ENCODE measurements around the gene ATP1B2.

ATP1B2 gene

DNA sequence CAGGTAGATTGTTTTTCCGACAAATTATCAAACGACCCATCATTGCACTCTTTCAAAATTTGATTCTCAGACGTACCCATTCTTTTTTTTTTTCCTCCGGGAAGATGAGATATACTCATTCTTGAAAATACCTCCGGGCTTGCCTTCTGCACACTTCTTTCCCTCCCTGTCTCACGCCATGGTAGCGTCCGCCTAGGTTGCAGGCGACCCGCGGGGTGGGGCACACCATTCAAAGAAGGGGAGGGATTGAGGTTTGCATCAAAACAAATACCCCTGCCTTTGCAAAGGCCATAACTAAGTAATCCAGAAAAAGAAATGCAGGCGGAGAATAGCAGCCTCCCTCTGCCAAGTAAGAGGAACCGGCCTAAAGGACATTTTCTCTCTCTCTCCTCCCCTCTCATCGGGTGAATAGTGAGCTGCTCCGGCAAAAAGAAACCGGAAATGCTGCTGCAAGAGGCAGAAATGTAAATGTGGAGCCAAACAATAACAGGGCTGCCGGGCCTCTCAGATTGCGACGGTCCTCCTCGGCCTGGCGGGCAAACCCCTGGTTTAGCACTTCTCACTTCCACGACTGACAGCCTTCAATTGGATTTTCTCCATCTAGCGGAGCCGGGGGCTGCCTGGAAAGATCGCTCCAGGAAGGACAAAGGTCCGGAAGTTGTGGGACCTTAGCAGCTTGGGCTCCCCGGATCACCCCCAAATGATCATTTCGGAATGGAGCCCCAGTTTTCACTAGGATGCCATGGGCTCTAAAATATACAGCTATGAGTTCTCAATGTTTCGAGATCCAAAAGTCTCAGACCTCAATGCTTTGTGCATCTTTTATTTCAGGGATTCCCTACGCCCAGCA, 35.7 kb downstream of the ATP1B2 start:
- peak; percentile 28 for DNase-seq (ENCODE audit: low read depth)

DNA sequence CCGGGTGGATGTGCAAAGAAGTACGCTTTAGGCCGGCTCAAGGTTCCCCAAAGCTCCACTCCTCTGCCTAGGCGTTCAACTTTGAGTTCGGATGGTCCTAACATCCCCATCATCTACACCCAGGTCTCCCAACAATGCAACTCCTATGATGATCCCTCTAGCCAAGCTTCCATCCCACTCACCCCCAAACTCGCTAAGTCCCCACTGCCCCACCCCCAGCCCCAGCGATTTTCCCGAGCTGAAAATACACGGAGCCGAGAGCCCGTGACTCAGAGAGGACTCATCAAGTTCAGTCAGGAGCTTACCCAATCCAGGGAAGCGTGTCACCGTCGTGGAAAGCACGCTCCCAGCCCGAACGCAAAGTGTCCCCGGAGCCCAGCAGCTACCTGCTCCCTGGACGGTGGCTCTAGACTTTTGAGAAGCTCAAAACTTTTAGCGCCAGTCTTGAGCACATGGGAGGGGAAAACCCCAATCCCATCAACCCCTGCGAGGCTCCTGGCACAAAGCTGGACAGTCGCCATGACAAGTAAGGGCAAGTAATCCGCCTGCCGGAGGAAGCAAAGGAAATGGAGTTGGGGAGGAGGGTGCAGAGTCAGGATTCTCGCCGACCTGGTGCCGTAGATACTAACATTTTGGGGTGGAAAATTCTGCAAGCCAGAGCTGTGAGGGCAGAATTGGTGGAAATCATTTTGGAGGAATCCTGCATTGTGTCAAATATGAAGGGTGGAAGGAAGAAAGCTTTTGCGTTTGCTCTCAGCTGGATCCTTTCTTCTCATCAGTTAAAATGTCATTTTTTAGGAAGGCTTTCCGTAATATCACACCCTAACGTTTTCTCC, 36.6 kb downstream of the ATP1B2 start, which contains the start of gene TP53:
TP53 (minus strand) TSS at position 419 of the 836 bp plus-strand sequence. CDS start 10,896 bp downstream, outside the sequence.
- DNase-seq (ENCODE audit: low read depth) = peak; percentile 53

DNA sequence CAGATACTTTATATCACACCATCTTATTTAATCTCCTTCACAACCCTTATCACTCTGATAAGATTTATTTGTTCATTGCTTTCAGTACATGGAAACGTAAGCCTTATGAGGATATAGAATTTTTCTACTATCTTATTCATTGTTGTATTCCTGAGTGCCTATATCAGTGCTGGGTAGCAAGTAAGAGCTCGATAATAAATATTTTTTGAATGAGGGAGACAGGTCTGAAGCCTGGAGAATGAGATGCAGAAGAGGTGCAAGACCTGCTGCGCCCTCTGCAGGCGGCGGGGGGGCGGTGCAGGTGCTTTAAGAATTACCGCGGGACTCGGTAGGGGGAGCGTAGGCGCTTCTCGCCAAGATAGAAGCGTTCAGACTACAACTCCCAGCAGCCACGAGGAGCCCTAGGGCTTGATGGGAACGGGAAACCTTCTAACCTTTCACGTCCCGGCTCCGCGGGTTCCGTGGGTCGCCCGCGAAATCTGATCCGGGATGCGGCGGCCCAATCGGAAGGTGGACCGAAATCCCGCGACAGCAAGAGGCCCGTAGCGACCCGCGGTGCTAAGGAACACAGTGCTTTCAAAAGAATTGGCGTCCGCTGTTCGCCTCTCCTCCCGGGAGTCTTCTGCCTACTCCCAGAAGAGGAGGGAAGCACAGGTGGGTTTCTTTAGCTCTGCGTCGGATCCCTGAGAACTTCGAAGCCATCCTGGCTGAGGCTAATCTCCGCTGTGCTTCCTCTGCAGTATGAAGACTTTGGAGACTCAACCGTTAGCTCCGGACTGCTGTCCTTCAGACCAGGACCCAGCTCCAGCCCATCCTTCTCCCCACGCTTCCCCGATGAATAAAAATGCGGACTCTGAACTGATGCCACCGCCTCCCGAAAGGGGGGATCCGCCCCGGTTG, 37.4 kb downstream of the ATP1B2 start, which contains the start of gene WRAP53:
WRAP53 (plus strand) TSS at position 570 of the 900 bp plus-strand sequence; CDS start at position 742, 172 bp downstream.
- DNase-seq (ENCODE audit: low read depth) = peak; percentile 93

DNA sequence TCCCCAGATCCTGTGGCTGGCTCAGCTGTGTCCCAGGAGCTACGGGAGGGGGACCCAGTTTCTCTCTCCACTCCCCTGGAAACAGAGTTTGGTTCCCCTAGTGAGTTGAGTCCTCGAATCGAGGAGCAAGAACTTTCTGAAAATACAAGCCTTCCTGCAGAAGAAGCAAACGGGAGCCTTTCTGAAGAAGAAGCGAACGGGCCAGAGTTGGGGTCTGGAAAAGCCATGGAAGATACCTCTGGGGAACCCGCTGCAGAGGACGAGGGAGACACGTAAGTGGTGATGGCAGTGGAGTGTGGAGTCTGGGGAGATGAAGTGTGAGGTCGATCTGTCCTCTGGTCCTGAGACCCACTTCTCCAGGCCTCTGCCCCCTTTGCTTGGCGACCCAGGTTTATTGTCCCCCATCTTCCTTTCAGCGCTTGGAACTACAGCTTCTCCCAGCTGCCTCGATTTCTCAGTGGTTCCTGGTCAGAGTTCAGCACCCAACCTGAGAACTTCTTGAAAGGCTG, 38.1 kb downstream of the ATP1B2 start:
- DNase-seq (ENCODE audit: low read depth) = no peak

DNA sequence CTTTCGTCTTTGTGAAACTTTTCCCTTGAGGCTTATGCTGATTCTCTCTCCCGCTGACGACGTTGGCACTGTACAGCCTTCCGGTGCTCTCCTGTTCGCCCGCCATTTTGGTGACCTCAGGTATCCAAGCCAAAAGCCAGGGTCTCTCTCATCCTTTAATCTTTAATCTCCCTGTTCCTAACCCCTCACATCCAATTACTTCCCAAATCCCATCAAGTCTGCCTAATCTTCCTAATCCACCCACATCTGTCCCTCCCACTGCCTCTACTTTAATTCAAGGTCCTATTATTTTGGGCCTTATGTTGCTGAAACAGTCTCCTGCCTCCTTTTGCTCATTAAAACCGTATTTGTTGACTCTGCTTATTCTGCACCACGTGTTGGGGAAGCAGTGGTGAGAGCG, 44.9 kb downstream of the ATP1B2 start:
- DNase-seq (ENCODE audit: low read depth) = no peak

DNA sequence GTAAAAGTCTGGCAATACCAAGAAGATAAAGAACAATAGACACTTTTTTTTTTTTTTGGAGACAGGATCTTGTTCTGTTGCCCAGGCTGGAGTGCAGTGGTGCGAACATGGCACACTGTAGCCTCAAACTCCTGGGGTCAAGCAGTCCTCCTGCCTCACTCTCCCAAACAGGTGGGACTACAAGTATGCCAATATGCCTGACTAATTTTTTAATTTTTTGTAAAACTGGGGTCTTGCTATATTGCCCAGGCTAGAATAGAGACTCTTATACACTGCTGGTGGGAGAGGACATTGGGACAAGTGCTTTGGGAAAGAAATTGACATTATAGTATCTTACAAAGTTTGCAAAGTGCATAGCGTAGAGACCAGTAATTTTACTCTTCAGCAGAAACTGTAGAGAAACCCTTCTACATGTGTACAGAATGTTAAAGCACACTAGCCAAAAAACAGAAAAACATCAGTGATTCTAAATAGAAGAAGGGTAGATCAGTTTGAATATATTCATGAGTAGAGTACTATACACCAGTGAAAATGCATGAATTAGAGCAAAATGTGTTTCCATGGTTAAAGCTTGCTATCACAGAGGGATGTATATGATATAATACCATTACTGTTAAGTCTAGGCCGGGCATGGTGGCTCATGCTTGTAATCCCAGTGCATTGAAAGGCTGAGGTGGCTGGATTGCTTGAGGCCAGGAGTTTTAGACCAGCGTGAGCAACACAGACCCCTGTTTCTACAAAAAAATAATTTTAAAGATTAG, 47.3 kb downstream of the ATP1B2 start:
- DNase-seq (ENCODE audit: low read depth) = no peak

DNA sequence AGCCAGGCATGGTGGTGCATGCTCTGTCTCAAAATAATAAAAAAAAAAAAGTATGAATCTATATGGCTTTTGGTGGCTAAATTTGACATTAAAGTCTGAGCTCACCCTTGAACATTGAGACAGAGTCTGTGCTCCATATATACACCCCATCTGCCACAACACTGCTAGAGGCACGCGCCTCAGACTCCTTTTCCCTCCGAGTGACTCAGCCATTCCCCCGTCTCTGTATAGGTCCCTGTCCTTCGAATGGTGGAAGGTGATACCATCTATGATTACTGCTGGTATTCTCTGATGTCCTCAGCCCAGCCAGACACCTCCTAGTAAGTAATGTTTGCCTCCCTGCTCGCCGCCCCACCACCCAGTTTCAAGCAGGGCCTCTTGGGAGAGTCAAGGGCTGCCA, 49.8 kb downstream of the ATP1B2 start:
- no peak for DNase-seq (ENCODE audit: low read depth)

DNA sequence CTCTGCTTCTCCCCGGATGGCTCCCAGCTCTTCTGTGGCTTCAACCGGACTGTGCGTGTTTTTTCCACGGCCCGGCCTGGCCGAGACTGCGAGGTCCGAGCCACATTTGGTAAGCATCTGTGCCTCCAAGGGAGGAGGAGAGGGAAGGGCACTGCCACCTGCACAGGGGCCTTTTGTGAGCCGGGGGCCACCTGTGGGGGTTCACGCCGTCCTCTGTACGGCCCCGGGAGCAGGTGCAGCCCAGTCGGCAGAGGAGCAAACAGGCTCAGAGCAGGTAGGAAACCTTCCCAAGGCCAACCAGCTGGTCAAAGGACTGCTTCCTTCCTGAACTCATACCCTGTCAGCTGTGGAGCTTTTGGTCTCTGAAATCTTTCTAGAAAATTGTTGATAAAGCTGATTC, 51.0 kb downstream of the ATP1B2 start:
- no peak for DNase-seq (ENCODE audit: low read depth)

DNA sequence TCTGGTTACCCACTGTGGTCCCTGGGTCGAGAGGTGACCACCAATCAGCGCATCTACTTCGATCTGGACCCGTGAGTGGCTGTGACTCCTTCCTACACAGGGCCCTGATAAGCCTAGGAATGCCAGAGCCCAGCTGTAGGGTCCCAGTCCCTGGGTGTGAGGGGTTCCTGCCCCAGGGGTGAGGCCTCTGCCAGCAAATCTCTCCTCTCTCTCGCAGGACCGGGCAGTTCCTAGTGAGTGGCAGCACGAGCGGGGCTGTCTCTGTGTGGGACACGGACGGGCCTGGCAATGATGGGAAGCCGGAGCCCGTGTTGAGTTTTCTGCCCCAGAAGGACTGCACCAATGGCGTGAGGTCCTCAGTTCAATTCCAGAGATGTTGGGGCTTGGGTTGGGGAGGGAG, 52.0 kb downstream of the ATP1B2 start:
- DNase-seq (ENCODE audit: low read depth) = no peak

DNA sequence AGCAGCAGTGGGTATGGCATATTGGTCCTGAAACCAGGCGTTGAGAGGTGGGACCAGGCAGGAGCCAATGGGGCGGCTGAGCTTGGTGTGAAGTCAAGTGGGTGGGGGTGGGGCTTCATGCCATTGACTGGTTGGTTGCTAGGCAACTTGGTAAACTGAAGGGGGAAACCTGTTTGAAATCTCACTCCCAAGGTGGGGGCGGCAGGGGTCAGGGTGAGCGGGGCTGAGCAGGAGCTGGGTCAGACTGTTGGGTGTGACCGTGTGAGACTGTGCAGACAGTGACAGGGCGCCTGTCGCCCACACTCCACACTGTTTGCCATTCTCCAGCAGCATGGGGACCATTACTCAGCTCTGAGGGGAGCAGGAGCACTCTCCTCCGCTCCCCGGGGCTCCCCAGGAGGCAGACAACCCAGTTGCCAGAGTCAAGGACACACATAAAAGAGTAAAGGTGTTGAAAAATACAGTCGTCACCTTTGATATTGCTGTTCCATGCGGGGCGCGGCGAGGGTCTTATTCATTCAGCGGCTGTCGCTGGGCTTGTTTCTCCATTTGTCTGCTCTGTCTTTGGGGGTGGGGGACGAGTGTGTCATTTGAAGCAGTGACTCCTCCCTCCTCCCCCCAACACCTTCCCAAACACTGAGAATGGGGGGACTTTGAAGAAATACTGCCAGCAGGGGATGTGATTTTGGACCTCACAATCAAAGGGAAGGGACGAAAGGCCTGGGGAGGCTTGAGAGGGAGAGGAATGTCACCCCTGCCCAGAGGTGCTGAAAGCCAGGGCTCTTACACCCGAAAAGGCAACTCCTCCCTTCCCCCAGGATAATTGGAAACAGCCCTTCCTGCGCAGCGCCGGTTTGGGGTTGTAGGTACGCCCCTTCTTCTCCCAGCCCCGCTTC, 53.1 kb downstream of the ATP1B2 start:
- DNase-seq (ENCODE audit: low read depth) = no peak

DNA sequence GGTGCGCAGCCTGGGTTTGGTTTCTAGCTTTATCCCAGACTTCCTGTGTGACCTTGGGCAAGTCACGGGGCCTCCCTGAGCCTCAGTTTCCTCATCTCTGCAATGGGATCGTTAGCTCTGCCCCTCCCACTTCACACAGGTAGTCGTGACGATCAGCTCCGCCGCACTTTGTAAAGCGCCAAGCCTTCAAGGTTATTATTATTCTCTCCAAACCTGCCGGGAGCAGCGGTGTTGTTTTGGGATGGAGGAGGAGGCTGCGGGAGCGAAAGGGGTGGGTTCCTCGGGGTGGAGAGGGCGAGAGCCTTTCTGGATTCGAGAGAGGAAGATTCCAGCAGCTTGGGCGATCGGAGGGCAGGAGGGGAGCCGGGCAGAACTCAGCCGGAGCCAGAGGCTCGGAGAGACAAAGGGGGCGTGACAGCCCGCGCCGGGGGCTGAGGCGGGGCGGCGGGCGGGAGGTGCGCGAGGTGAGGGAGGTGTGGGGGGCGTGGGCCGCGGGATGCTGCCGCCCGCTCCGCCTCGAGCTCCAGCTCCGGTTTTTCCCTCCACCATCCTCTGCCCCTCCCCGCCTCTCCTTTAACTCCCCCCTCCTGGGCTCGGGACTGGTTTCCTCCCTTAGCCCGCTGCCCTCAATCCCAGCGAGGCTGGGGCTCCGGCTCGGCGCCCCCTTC, 54.0 kb downstream of the ATP1B2 start, which contains the start of gene EFNB3:
EFNB3 (plus strand) TSS at position 602 of the 668 bp plus-strand sequence. CDS start 397 bp downstream, outside the sequence.
- DNase-seq (ENCODE audit: low read depth) = no peak

DNA sequence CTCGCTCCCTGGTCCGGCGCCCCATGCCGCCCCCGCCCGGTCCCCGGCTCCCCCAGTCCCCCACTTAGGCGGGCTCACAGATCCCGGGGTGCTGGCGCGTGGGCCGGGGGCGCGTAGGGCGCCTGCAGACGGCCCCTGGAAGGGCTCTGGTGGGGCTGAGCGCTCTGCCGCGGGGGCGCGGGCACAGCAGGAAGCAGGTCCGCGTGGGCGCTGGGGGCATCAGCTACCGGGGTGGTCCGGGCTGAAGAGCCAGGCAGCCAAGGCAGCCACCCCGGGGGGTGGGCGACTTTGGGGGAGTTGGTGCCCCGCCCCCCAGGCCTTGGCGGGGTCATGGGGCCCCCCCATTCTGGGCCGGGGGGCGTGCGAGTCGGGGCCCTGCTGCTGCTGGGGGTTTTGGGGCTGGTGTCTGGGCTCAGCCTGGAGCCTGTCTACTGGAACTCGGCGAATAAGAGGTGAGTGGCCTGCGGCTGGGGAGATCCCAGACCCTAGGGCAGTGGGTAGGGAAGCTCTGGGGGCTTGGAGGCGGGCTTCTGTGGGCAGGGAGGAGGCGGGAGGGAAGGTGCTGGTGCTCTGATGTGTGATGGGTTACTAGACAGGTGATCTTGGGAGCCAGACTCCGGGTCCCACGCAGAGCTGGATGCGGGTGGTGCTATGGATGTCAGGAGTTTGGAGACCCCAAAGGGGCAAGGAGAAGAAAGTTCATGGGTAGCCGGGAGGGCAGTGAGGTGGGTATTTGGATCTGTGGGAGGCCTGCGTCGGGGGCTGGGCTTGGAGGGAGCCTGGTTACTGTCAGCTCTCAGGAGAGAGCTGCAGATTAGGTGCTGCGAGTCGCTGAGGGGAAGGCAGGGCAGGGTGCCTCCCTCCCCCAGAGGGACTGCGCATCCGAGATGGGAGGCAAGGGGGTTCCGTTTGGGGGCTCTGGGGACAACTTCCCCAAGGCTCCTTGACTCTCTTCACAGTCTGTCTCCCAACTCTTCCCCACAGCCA, 54.8 kb downstream of the ATP1B2 start:
- DNase-seq (ENCODE audit: low read depth) = no peak

DNA sequence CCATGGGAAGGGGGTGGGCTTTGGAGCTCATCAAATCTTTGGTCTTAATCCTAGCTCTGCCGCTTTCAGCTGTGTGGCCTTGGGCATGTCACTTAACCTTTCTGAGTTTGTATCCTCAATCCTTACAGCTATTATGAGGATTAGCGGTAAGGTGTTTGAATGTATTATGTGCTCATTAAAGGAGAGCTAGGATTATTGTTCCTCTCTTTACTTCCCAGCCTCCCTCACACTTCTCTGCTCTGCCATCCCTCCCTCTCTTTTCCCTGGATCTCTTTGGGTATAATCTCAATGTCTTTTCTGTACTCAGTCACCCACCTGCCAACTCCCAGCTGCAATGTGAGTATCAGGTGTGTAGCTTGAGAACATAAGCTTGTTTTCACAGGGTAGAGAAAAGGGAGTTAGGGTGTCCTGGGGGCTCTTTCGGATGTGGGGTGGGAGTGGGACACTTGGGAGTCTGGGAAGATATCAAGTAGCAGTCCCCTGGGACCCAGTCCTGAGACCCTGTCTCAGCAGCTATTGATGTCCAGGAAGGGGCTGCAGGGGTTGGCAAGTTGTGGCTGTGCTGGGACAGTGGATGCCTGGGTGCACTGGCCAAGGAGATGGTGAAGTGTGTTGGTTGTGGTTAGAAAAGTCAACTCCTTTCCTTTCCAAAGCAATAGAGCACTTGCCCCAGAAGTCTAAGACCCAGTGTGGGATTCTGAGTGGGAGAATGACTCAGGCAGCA, 56.1 kb downstream of the ATP1B2 start:
- no peak for DNase-seq (ENCODE audit: low read depth)

All from stimulated activated CD8-positive, alpha-beta memory T cell treated with anti-CD3 and anti-CD28 coated beads, Interleukin-15, amount 100 ng/mL, for 24 hours (primary cell).